ENCODE data around the gene FGF22. TPM values are rescaled to one million over a fixed set of nuclear protein-coding genes. Genes with fewer than 3 reads are reported as not detected.

The FGF22 gene
- not detected in 2 replicates for total RNA-seq (2014; rRNA removed; shearing (Covaris generic); ENCODE audit: low replicate concordance)

DNA sequence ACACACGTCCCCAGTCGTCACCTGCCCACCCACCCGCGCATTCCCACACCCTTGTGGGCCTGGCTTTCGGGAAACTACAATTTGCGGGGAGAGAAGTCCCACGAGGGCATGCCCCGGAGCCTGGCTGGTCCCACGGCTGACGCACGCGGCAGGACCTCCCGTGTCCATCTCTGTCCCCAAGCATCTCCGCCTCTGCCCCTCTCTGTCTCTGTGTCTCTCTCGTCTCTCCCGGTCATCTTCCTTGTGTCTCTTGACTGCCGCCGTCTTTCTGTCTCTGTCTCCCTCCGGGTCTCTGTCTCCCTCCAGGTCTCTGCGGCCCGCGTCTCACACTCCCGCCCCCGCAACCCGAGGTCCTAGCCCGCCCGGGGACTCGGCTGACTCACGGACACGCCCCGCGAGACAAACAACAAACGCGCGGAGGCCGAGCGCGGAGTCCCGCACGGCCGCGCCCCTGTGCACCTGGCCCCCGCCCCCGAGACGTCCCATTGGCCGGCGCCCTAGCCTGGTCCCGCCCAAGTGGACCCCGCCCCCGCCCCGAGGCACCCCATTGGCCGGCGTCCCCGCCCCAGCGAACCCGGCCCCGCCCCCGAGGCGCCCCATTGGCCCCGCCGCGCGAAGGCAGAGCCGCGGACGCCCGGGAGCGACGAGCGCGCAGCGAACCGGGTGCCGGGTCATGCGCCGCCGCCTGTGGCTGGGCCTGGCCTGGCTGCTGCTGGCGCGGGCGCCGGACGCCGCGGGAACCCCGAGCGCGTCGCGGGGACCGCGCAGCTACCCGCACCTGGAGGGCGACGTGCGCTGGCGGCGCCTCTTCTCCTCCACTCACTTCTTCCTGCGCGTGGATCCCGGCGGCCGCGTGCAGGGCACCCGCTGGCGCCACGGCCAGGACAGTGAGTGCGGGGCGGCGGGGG, at the start of gene FGF22:
TSS of gene FGF22 (plus strand) at position 627 of the 908 bp plus-strand sequence. CDS start at position 674, 47 bp downstream.
- H3K79me2 ChIP-seq (ENCODE audit: low read length): no peaks in the 10 kb centered on the region
- peak within 1 kb of the TSS; percentile 30 for H3K9ac ChIP-seq (ENCODE audit: low read length)
- peak; percentile 97 for DNase-seq
- H4K20me1 ChIP-seq (ENCODE audit: insufficient read depth, low read depth, low read length): peaks cover 22% of the 10 kb centered on the region; the same call in 1 of the 2 replicates
- peak within 1 kb of the TSS; percentile 40; the same call in 1 of the 2 replicates for H3K4me3 ChIP-seq (ENCODE audit: low read length)
- H3K27me3 ChIP-seq (ENCODE audit: low read length): no peaks in the 10 kb centered on the region
- no peaks in the 10 kb centered on the region for H3K9me2 ChIP-seq (replicated peaks; ENCODE audit: insufficient read depth, low read length)
- no peak within 1 kb of the TSS for H3K27ac ChIP-seq (ENCODE audit: low read length)
- H3K9me3 ChIP-seq (ENCODE audit: low read length): no peaks in the 10 kb centered on the region
- peak within 1 kb of the TSS; percentile 67 for H3K4me2 ChIP-seq (ENCODE audit: low read depth, low read length, poor library complexity, severe bottlenecking)
- H3K36me3 ChIP-seq (ENCODE audit: insufficient read depth, low read length): no peaks in the 10 kb centered on the region
- peaks cover 13% of the 10 kb centered on the region for H3K4me1 ChIP-seq (ENCODE audit: low read length)
- no peak within 1 kb of the TSS for H2AFZ ChIP-seq (ENCODE audit: low read length)

DNA sequence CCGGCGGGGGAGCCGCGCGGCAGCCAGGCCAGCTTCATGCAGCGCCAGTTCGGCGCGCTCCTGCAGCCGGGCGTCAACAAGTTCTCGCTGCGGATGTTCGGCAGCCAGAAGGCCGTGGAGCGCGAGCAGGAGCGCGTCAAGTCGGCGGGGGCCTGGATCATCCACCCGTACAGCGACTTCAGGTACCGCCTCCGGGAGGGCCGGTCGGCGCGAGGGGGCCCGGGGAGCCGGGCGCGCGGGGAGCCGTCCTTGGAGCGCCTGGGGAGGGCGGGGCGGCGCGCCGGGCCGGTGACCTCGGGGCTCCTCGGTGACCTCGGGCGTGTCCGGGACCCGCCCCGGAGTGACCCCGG, 49.3 kb upstream of the FGF22 start:
- no peaks in the 10 kb centered on the region for H3K27me3 ChIP-seq (ENCODE audit: low read length)
- H3K9me2 ChIP-seq (replicated peaks; ENCODE audit: insufficient read depth, low read length): no peaks in the 10 kb centered on the region
- H3K4me3 ChIP-seq (ENCODE audit: low read length): no peak overlapping the region
- H3K27ac ChIP-seq (ENCODE audit: low read length): no peak overlapping the region
- peaks cover 8% of the 10 kb centered on the region for H3K4me1 ChIP-seq (ENCODE audit: low read length)
- DNase-seq: no peak
- H3K79me2 ChIP-seq (ENCODE audit: low read length): no peaks in the 10 kb centered on the region
- H3K36me3 ChIP-seq (ENCODE audit: insufficient read depth, low read length): no peaks in the 10 kb centered on the region
- no peak overlapping the region for H2AFZ ChIP-seq (ENCODE audit: low read length)
- no peak overlapping the region for H3K9ac ChIP-seq (ENCODE audit: low read length)
- no peaks in the 10 kb centered on the region for H3K9me3 ChIP-seq (ENCODE audit: low read length)
- H4K20me1 ChIP-seq (ENCODE audit: insufficient read depth, low read depth, low read length): no peaks in the 10 kb centered on the region
- H3K4me2 ChIP-seq (ENCODE audit: low read depth, low read length, poor library complexity, severe bottlenecking): no peak overlapping the region

DNA sequence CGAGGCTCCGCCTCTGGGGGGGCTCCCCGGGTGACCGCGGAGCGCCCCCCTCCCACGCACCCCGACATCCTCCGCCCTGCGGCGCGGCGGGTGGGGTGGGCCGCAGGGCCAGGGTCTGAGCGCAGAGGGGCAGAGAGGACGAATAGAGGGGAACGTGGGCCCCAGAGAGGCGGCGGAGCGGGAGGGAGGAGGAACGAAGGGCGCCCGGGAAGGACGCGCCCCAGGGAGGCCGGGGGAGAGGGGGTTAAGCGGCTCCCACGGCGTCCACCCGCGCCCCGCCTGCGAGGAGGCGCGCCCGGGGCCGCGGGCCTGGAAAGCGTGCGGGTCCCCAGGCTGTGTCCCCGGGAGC, 49.0 kb upstream of the FGF22 start:
- H3K27me3 ChIP-seq (ENCODE audit: low read length): no peaks in the 10 kb centered on the region
- no peak overlapping the region for H3K27ac ChIP-seq (ENCODE audit: low read length)
- no peak for DNase-seq
- no peaks in the 10 kb centered on the region for H4K20me1 ChIP-seq (ENCODE audit: insufficient read depth, low read depth, low read length)
- no peaks in the 10 kb centered on the region for H3K9me3 ChIP-seq (ENCODE audit: low read length)
- H3K9ac ChIP-seq (ENCODE audit: low read length): no peak overlapping the region
- H3K4me1 ChIP-seq (ENCODE audit: low read length): peaks cover 8% of the 10 kb centered on the region
- H3K79me2 ChIP-seq (ENCODE audit: low read length): no peaks in the 10 kb centered on the region
- H3K4me2 ChIP-seq (ENCODE audit: low read depth, low read length, poor library complexity, severe bottlenecking): no peak overlapping the region
- H3K4me3 ChIP-seq (ENCODE audit: low read length): no peak overlapping the region
- H3K9me2 ChIP-seq (replicated peaks; ENCODE audit: insufficient read depth, low read length): no peaks in the 10 kb centered on the region
- no peaks in the 10 kb centered on the region for H3K36me3 ChIP-seq (ENCODE audit: insufficient read depth, low read length)
- no peak overlapping the region for H2AFZ ChIP-seq (ENCODE audit: low read length)

DNA sequence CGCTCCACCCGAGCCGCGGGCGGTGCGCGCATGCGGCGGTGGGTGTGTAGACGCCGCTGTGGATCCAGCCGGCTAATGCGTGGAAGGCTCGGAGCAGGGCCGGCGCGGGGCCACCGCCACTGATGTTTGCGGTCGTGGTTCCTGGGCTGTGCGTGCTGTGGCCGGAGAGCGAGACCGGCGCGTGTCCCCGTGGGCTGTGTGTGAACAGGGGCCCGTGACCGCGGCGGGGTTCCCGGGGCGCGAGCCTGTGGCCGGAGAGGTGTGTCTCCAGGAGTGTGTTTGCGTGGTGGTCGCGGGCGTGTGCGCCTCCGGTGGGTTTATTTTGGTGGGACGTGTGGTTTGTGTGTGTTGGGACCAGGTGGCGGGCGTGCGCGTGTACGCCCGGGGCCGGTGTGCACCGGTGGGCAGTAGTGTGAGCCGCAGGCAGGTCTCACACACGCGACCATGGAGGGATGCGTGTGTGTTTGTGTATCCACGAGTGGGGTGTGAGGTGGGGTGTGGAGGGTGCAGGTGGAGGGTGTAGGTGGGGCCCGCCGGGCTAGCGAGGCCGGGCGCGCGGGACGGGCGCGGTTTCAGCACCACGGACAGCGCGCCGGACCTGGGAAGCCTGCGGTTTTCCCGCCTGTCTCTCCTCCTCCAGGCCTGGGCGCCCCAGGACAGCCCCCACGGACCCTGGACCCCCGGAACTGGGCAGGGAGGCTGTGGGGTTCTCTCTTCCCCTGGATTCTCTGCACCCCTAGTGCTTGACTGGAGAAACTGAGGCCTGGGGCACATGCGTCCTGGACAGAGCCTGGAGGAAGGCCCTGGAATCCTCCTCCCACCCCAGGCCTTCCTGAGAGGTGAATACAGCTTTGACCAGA, 48.4 kb upstream of the FGF22 start:
- Histone ChIP-seq H3K79me2 (ENCODE audit: low read length) (no peaks in the 10 kb centered on the region), H3K27me3 (ENCODE audit: low read length) (no peaks in the 10 kb centered on the region), H3K4me3 (ENCODE audit: low read length) (no peak overlapping the region), H2AFZ (ENCODE audit: low read length) (no peak overlapping the region), H3K27ac (ENCODE audit: low read length) (no peak overlapping the region), H3K9ac (ENCODE audit: low read length) (no peak overlapping the region), H3K9me3 (ENCODE audit: low read length) (no peaks in the 10 kb centered on the region), H3K9me2 (replicated peaks; ENCODE audit: insufficient read depth, low read length) (no peaks in the 10 kb centered on the region), H3K4me2 (ENCODE audit: low read depth, low read length, poor library complexity, severe bottlenecking) (no peak overlapping the region), H3K36me3 (ENCODE audit: insufficient read depth, low read length) (no peaks in the 10 kb centered on the region), H4K20me1 (ENCODE audit: insufficient read depth, low read depth, low read length) (no peaks in the 10 kb centered on the region), H3K4me1 (ENCODE audit: low read length) (peaks cover 8% of the 10 kb centered on the region)
- DNase-seq: no peak

DNA sequence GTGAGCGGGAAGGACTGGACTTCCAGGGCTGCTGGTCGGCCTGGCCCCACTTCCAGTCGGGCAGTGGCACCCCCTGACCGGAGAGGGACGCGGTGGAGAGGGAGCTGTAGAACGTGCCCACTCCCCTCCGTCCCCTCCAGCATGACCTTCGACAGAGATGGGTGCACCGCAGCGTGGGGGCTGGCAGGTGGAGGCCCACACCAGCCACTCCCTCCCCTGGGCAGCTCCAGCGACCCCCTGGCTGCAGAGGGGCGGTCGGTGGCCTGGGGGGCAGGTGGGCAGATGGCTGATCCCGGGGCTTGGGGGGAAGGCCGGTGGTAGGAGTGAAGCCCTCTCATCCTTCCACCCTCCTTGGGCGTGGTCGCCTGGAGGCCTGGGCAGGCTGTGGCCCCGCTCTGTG, 47.6 kb upstream of the FGF22 start:
- Histone ChIP-seq H3K36me3 (ENCODE audit: insufficient read depth, low read length) (no peaks in the 10 kb centered on the region), H2AFZ (ENCODE audit: low read length) (no peak overlapping the region), H3K9me2 (replicated peaks; ENCODE audit: insufficient read depth, low read length) (no peaks in the 10 kb centered on the region), H3K4me3 (ENCODE audit: low read length) (no peak overlapping the region), H3K27me3 (ENCODE audit: low read length) (no peaks in the 10 kb centered on the region), H3K9me3 (ENCODE audit: low read length) (no peaks in the 10 kb centered on the region), H3K9ac (ENCODE audit: low read length) (no peak overlapping the region), H3K4me2 (ENCODE audit: low read depth, low read length, poor library complexity, severe bottlenecking) (no peak overlapping the region), H3K4me1 (ENCODE audit: low read length) (peaks cover 8% of the 10 kb centered on the region), H4K20me1 (ENCODE audit: insufficient read depth, low read depth, low read length) (no peaks in the 10 kb centered on the region), H3K79me2 (ENCODE audit: low read length) (no peaks in the 10 kb centered on the region), H3K27ac (ENCODE audit: low read length) (no peak overlapping the region)
- DNase-seq: no peak

DNA sequence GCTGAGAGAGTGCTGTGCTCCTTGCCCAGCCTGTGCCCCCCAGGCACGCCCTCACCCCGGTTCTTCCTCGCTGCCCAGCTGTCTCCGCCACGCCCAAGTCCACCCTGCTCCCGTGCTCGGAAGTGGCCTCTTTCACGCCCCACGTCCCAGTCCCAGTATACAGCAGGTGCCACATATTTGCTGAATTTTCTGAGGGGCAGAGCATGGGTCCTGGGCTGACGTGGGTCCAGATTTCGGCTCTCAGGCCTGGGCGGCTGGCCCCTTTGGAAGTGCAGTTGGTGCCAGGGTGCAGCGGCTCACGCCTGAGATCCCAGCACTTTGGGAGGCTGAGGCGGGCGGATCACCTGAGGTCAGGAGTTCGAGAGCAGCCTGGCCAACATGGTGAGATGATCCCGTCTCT, 46.6 kb upstream of the FGF22 start:
- peaks cover 7% of the 10 kb centered on the region for H3K4me1 ChIP-seq (ENCODE audit: low read length)
- no peak for DNase-seq

DNA sequence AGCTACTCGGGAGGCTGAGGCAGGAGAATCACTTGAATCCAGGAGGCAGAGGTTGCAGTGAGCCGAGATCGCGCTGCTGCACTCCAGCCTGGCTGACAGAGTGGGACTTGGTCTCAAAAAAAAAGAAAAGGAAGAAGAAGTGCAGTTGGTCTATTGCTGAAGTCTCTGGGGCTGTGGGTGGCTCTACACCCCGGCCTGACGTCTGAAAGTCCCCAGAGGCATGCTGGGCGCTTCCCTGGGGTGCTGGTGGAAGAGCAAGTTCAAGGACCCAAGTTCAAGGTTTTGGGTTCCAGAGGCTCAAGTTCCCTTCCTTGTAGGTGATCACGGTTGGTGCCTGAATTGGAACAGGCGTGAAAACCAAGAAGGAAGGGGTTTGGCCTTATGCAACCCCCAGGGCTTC, 46.2 kb upstream of the FGF22 start:
- Histone ChIP-seq H3K9me2 (replicated peaks; ENCODE audit: insufficient read depth, low read length) (no peaks in the 10 kb centered on the region), H2AFZ (ENCODE audit: low read length) (no peak overlapping the region), H3K4me2 (ENCODE audit: low read depth, low read length, poor library complexity, severe bottlenecking) (no peak overlapping the region), H3K36me3 (ENCODE audit: insufficient read depth, low read length) (no peaks in the 10 kb centered on the region), H3K27me3 (ENCODE audit: low read length) (no peaks in the 10 kb centered on the region), H3K4me3 (ENCODE audit: low read length) (no peak overlapping the region), H3K27ac (ENCODE audit: low read length) (no peak overlapping the region), H3K79me2 (ENCODE audit: low read length) (no peaks in the 10 kb centered on the region), H3K9ac (ENCODE audit: low read length) (no peak overlapping the region), H3K4me1 (ENCODE audit: low read length) (peaks cover 2% of the 10 kb centered on the region), H4K20me1 (ENCODE audit: insufficient read depth, low read depth, low read length) (no peaks in the 10 kb centered on the region), H3K9me3 (ENCODE audit: low read length) (no peaks in the 10 kb centered on the region)
- DNase-seq: peak; percentile 74

More for the DNA sequence above, 46.6 kb upstream of the FGF22 start:
- H3K27ac ChIP-seq (ENCODE audit: low read length): no peak overlapping the region
- no peak overlapping the region for H3K9ac ChIP-seq (ENCODE audit: low read length)
- no peaks in the 10 kb centered on the region for H4K20me1 ChIP-seq (ENCODE audit: insufficient read depth, low read depth, low read length)
- H3K9me3 ChIP-seq (ENCODE audit: low read length): no peaks in the 10 kb centered on the region
- H3K4me3 ChIP-seq (ENCODE audit: low read length): no peak overlapping the region
- H3K27me3 ChIP-seq (ENCODE audit: low read length): no peaks in the 10 kb centered on the region
- no peak overlapping the region for H2AFZ ChIP-seq (ENCODE audit: low read length)
- H3K36me3 ChIP-seq (ENCODE audit: insufficient read depth, low read length): no peaks in the 10 kb centered on the region
- no peaks in the 10 kb centered on the region for H3K9me2 ChIP-seq (replicated peaks; ENCODE audit: insufficient read depth, low read length)
- no peak overlapping the region for H3K4me2 ChIP-seq (ENCODE audit: low read depth, low read length, poor library complexity, severe bottlenecking)
- H3K79me2 ChIP-seq (ENCODE audit: low read length): no peaks in the 10 kb centered on the region

DNA sequence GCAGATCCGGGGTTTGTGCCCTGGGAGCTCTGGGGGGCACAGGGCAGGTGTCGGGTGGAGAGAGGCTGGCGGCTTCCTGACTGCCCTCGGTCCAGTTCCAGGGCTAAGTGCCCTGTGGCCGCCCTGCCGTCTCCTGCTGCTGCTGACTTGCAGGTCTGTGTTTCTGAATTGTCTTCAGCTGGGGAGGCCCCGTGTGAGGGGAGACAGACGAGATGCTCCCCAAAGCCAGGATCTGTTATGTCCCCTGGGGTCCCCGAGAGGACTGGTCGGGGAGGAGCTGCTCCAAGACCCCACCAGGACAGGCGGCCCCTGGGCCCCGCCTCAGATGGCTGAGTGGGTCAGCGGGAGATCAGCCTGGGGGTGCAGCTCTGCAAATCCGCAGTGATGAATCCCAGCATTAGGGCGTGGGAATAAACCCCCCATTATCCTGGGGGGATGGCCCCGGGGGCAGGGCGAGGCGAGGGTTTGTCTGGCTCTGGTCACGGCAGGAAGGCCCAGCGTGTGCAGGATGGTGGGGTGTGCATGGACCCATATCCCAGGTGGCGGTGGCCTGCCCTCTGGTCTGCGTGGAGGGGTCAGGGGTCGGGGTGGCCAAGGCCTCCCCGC, 45.3 kb upstream of the FGF22 start:
- Histone ChIP-seq H4K20me1 (ENCODE audit: insufficient read depth, low read depth, low read length) (no peaks in the 10 kb centered on the region), H3K4me1 (ENCODE audit: low read length) (no peaks in the 10 kb centered on the region), H3K9ac (ENCODE audit: low read length) (no peak overlapping the region), H3K9me2 (replicated peaks; ENCODE audit: insufficient read depth, low read length) (no peaks in the 10 kb centered on the region), H3K4me3 (ENCODE audit: low read length) (no peak overlapping the region), H3K27ac (ENCODE audit: low read length) (no peak overlapping the region), H3K79me2 (ENCODE audit: low read length) (no peaks in the 10 kb centered on the region), H3K4me2 (ENCODE audit: low read depth, low read length, poor library complexity, severe bottlenecking) (no peak overlapping the region), H3K9me3 (ENCODE audit: low read length) (no peaks in the 10 kb centered on the region), H2AFZ (ENCODE audit: low read length) (no peak overlapping the region), H3K27me3 (ENCODE audit: low read length) (no peaks in the 10 kb centered on the region), H3K36me3 (ENCODE audit: insufficient read depth, low read length) (no peaks in the 10 kb centered on the region)
- DNase-seq: no peak

Data from Karpas-422 (cell line).